A549 (cell line): ENCODE data around the gene CD22. TPM values are rescaled to one million over a fixed set of nuclear protein-coding genes. Genes with fewer than 3 reads are reported as not detected.
A peak's percentile ranks its signal among the peaks of the same experiment; 100 is the strongest.

ENCODE experiments used
- ATAC-seq, 2 experiments: fragments of 200-7000 bp in 1 of 2; fragments of >200 bp in 1 of 2; cut with Nextera tagmentation in 1 of 2; cut with Tn5 transposase in 1 of 2; 3 replicates each; pipeline versions ENCODE4 v1.8.0 to v1.9.1; 2018 to 2020; ENCODE audit warnings: mild to moderate bottlenecking in 1 of 2, moderate library complexity in 1 of 2
- CTCF ChIA-PET: fragments of 300-600 bp; sonication (Branson Sonifier 250); formaldehyde crosslinking; extraction: SDS; loops from one replicate; lab custom pipeline; 2021; ENCODE audit warnings: antibody characterized with exemption, inconsistent platforms; lab: Yijun Ruan, JAX
- POLR2A ChIA-PET: fragments of 350-600 bp; formaldehyde crosslinking; extraction: SDS; loops from one replicate; lab custom pipeline; 2021; ENCODE audit warnings: antibody characterized with exemption, inconsistent platforms; lab: Yijun Ruan, JAX
- DNase-seq, 2 experiments: peaks; one replicate each; pipeline versions ENCODE4 v3.0.0 to v3.0.0-alpha.2; 2011 to 2016; ENCODE audit warnings: low read depth in 1 of 2, low spot score in 1 of 2
- FAIRE-seq: peaks from 2 replicates; lab custom pipeline; 2011; peaks lifted over from hg19 to GRCh38; lab: Jason Lieb, UNC
- H3K27ac ChIP-seq, 2 experiments: fragments of >200 bp; sonication (Bioruptor Twin); formaldehyde crosslinking; 3 replicates each; pipeline ENCODE4 v1.5.1; 2016 to 2017
- H3K4me1 ChIP-seq: fragments of >200 bp; sonication (Bioruptor Twin); formaldehyde crosslinking; 3 replicates; pipeline ENCODE4 v1.6.1; 2016
- H3K4me2 ChIP-seq: fragments of >200 bp; sonication (Bioruptor Twin); formaldehyde crosslinking; 3 replicates; pipeline ENCODE4 v1.6.1; 2016
- H3K4me3 ChIP-seq: fragments of >200 bp; sonication (Bioruptor Twin); formaldehyde crosslinking; 3 replicates; pipeline ENCODE4 v1.5.1; 2016
- H3K9me3 ChIP-seq: fragments of >200 bp; sonication (Bioruptor Twin); formaldehyde crosslinking; 3 replicates; pipeline ENCODE4 v1.6.1; 2016
- CBX2 ChIP-seq: fragments of 200-600 bp; sonication (generic); IDR thresholded peaks from 2 replicates; pipeline ENCODE4 v1.6.1; 2016; ENCODE audit warnings: low read depth, mild to moderate bottlenecking, borderline replicate concordance
- E2F6 ChIP-seq: IDR thresholded peaks from 2 replicates; pipeline ENCODE4 v1.6.1; 2012; ENCODE audit warnings: low read depth, borderline replicate concordance
- EHF ChIP-seq: fragments of 250-450 bp; sonication (Bioruptor Pico); IDR thresholded peaks from 2 replicates; pipeline ENCODE4 v1.5.0; 2020; ENCODE audit warnings: mild to moderate bottlenecking
- EHMT2 ChIP-seq: fragments of 200-600 bp; sonication (generic); IDR thresholded peaks from 2 replicates; pipeline ENCODE4 v1.6.1; 2016; ENCODE audit warnings: antibody characterized with exemption, low read depth, mild to moderate bottlenecking, moderate library complexity
- ELK1 ChIP-seq: fragments of 150-350 bp; IDR thresholded peaks from 2 replicates; pipeline ENCODE4 v1.6.1; 2014; ENCODE audit warnings: low read depth, mild to moderate bottlenecking, low read length
- FOSB ChIP-seq: fragments of 250-450 bp; sonication (Bioruptor Pico); IDR thresholded peaks from 2 replicates; pipeline ENCODE4 v1.5.0; 2020; ENCODE audit warnings: mild to moderate bottlenecking, moderate library complexity
- HOXA7 ChIP-seq: fragments of 250-450 bp; sonication (Bioruptor Pico); IDR thresholded peaks from 2 replicates; pipeline ENCODE4 v1.5.0; 2020; ENCODE audit warnings: mild to moderate bottlenecking, moderate library complexity
- JUN ChIP-seq, 2 experiments: fragments of >200 bp; sonication (Bioruptor Twin); formaldehyde crosslinking; IDR thresholded peaks; 2 replicates in 1 of 2; 3 replicates in 1 of 2; pipeline ENCODE4 v1.6.1; 2016 to 2017
- KDM1A ChIP-seq: fragments of 200-600 bp; sonication (generic); IDR thresholded peaks from 2 replicates; pipeline ENCODE4 v1.6.1; 2016; ENCODE audit warnings: low read depth, mild to moderate bottlenecking
- MAX ChIP-seq: IDR thresholded peaks from 2 replicates; pipeline ENCODE4 v1.6.1; 2012
- MAZ ChIP-seq: fragments of 150-350 bp; IDR thresholded peaks from 2 replicates; pipeline ENCODE4 v1.6.1; 2014; ENCODE audit warnings: antibody characterized with exemption, low read depth, low read length, borderline replicate concordance
- NPAS2 ChIP-seq: fragments of 250-450 bp; sonication (Bioruptor Pico); IDR thresholded peaks from 2 replicates; pipeline ENCODE4 v1.8.0; 2022; ENCODE audit warnings: mild to moderate bottlenecking, moderate library complexity, borderline replicate concordance
- PHF8 ChIP-seq: fragments of 200-600 bp; sonication (generic); IDR thresholded peaks from 2 replicates; pipeline ENCODE4 v1.6.1; 2016; ENCODE audit warnings: low read depth, mild to moderate bottlenecking, antibody characterized with exemption, moderate library complexity, borderline replicate concordance
- RCOR1 ChIP-seq: fragments of 150-350 bp; IDR thresholded peaks from 2 replicates; pipeline ENCODE4 v1.6.1; 2014; ENCODE audit warnings: antibody characterized with exemption, low read length, low read depth
- REST ChIP-seq: fragments of 200-600 bp; sonication (generic); IDR thresholded peaks from 2 replicates; pipeline ENCODE4 v1.6.1; 2016; ENCODE audit warnings: antibody characterized with exemption, mild to moderate bottlenecking, moderate library complexity
- TFCP2L1 ChIP-seq: fragments of 250-450 bp; sonication (Bioruptor Pico); IDR thresholded peaks from 2 replicates; pipeline ENCODE4 v1.5.0; 2021; ENCODE audit warnings: mild to moderate bottlenecking
- ZC3H11A ChIP-seq: fragments of 450-650 bp; IDR thresholded peaks from 2 replicates; pipeline ENCODE4 v1.6.1; 2014; ENCODE audit warnings: antibody characterized with exemption, mild to moderate bottlenecking
- WGBS: methylation state at CpG from one replicate; pipeline ENCODE4 v1.1.6; 2017; ENCODE audit errors: missing lambda C conversion rate; 5-methylcytosine and 5-hydroxymethylcytosine counted together
- polyA plus RNA-seq, 4 experiments: library from polyadenylated mRNA; depleted of rRNA in 3 of 4; stranded (reverse); fragments of >200 nt; fragmentation: RNase III in 1 of 4; extraction: RNeasy Plus Mini Kit Qiagen cat#74134 plus additional on column Dnase treatment in 1 of 4; gene quantifications; 2 replicates in 3 of 4; 3 replicates in 1 of 4; pipeline ENCODE4 v1.2.3, GENCODE V29; 2011 to 2017
- TF ChIP-seq, protein P1 (sequence below): fragments of >200 bp; sonication (Bioruptor Twin); formaldehyde crosslinking; IDR thresholded peaks from 2 replicates; pipeline ENCODE4 v1.6.1; 2016
- TF ChIP-seq, protein P2 (sequence below): fragments of >200 bp; sonication (Bioruptor Twin); formaldehyde crosslinking; IDR thresholded peaks from 3 replicates; pipeline ENCODE4 v1.5.1; 2016

The CD22 gene
- polyA plus RNA-seq, 2 of the 4 experiments (the other 2 are of a cell fraction) = 0.05 to 0.14 TPM

GRCh38 chr19:35334144-35334753 is 5.3 kb downstream of the CD22 start:
- Histone ChIP-seq H3K4me3 (no peak overlapping the region), H3K27ac (no peak overlapping the region), H3K4me2 (no peak overlapping the region), H3K9me3 (no peaks in the 10 kb centered on the region), H3K4me1 (no peaks in the 10 kb centered on the region)
- ChIA-PET POLR2A (no interaction called here), CTCF (interaction anchor here (0.6 to 3.7 kb wide), 9 partner anchors 18 to 615 kb away, joined by 3 to 24 read pairs (median 4); no protein-coding TSS in a partner anchor)
- DNase-seq (no peak), FAIRE-seq (peak; percentile 23), ATAC-seq (no peak)
- TF ChIP-seq RCOR1 = no peak
- no peak for TF ChIP-seq JUN (IDR thresholded peaks at IDR 0.05)
- TF ChIP-seq, protein P1, sequence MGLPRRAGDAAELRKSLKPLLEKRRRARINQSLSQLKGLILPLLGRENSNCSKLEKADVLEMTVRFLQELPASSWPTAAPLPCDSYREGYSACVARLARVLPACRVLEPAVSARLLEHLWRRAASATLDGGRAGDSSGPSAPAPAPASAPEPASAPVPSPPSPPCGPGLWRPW = no peak
- TF ChIP-seq PHF8 = no peak
- TF ChIP-seq KDM1A = no peak
- no peak for TF ChIP-seq NPAS2 (CRISPR knock-in tag)
- TF ChIP-seq CBX2 = no peak
- no peak for TF ChIP-seq HOXA7 (CRISPR knock-in tag)
- no peak for TF ChIP-seq REST
- TF ChIP-seq TFCP2L1 (CRISPR knock-in tag) = no peak
- no peak for TF ChIP-seq ZC3H11A
- TF ChIP-seq, protein P2, sequence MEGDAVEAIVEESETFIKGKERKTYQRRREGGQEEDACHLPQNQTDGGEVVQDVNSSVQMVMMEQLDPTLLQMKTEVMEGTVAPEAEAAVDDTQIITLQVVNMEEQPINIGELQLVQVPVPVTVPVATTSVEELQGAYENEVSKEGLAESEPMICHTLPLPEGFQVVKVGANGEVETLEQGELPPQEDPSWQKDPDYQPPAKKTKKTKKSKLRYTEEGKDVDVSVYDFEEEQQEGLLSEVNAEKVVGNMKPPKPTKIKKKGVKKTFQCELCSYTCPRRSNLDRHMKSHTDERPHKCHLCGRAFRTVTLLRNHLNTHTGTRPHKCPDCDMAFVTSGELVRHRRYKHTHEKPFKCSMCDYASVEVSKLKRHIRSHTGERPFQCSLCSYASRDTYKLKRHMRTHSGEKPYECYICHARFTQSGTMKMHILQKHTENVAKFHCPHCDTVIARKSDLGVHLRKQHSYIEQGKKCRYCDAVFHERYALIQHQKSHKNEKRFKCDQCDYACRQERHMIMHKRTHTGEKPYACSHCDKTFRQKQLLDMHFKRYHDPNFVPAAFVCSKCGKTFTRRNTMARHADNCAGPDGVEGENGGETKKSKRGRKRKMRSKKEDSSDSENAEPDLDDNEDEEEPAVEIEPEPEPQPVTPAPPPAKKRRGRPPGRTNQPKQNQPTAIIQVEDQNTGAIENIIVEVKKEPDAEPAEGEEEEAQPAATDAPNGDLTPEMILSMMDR = no peak
- no peak for TF ChIP-seq EHF (CRISPR knock-in tag)
- no peak for TF ChIP-seq E2F6
- no peak for TF ChIP-seq FOSB
- no peak for TF ChIP-seq MAX
- TF ChIP-seq ELK1 = no peak
- no peak for TF ChIP-seq EHMT2
- TF ChIP-seq MAZ = no peak
- WGBS = 59% methylated on average over 10 of the region's 10 CpGs
